SU-DHL-6 (cell line): ENCODE results near the gene SLAIN2.

ENCODE experiments used
- EZH2phosphoT487 ChIP-seq: fragments of 200-600 bp; sonication (generic), shearing (Covaris generic); conservative IDR thresholded peaks from 2 replicates; pipeline ENCODE4 v1.6.1; 2018; ENCODE audit warnings: mild to moderate bottlenecking, antibody characterized with exemption, low read length, moderate library complexity, mixed read lengths
- TF ChIP-seq, protein P1 (sequence below): fragments of 200-600 bp; sonication (generic); IDR thresholded peaks from one replicate; pipeline ENCODE4 v1.5.1; 2017; ENCODE audit warnings: antibody characterized with exemption, mild to moderate bottlenecking, low read length, moderate library complexity; ENCODE audit not compliant: insufficient read depth, poor library complexity, severe bottlenecking

DNA sequence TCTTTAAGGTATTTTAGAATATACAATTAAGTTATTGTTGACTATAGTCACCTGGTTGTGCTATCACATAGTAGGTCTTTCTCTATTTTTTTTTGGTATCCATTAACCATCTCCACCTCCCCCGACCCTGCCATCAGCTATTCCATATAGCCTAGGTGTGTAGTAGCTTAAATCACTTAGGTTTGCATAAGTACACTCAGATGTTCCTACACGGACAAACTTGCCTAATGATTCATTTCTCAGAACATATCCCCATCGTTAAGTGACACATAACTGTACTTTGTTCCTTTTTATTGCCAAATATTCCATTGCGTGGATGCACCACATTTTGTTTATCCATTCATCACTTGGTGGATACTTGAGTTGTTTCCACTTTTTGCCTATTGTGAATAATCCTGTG is 67.9 kb downstream of the SLAIN2 start:
- TF ChIP-seq, protein P1, sequence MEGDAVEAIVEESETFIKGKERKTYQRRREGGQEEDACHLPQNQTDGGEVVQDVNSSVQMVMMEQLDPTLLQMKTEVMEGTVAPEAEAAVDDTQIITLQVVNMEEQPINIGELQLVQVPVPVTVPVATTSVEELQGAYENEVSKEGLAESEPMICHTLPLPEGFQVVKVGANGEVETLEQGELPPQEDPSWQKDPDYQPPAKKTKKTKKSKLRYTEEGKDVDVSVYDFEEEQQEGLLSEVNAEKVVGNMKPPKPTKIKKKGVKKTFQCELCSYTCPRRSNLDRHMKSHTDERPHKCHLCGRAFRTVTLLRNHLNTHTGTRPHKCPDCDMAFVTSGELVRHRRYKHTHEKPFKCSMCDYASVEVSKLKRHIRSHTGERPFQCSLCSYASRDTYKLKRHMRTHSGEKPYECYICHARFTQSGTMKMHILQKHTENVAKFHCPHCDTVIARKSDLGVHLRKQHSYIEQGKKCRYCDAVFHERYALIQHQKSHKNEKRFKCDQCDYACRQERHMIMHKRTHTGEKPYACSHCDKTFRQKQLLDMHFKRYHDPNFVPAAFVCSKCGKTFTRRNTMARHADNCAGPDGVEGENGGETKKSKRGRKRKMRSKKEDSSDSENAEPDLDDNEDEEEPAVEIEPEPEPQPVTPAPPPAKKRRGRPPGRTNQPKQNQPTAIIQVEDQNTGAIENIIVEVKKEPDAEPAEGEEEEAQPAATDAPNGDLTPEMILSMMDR, result no peak
- TF ChIP-seq EZH2phosphoT487, result no peak
